ENCODE measurements around the gene STYXL2. TPM values are rescaled to one million over a fixed set of nuclear protein-coding genes. Genes with fewer than 3 reads are reported as not detected.

STYXL2 gene
- total and polyA plus RNA-seq, 2 donors from 2014 or later = 0.38 TPM; not detected in 1

DNA sequence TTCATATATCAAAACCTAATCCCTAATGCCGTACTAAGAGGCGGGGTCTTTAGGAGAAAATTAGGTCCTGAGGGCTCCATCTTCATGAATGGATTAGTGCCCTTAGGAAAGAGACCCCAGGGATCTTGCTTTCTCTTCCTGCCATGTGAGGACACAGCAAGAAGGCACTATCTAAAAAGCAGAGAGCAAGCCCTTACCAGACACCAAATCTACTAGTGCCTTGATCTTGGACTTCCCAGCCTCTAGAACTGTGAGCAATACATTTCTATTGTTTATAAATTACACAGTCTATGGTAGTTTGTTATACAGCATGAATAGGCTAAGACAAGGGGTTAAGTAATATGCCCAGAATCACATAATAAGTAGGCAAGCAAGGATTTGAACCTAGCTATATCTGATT lies 42.9 kb downstream of the STYXL2 start:
- TF ChIP-seq, protein P1, sequence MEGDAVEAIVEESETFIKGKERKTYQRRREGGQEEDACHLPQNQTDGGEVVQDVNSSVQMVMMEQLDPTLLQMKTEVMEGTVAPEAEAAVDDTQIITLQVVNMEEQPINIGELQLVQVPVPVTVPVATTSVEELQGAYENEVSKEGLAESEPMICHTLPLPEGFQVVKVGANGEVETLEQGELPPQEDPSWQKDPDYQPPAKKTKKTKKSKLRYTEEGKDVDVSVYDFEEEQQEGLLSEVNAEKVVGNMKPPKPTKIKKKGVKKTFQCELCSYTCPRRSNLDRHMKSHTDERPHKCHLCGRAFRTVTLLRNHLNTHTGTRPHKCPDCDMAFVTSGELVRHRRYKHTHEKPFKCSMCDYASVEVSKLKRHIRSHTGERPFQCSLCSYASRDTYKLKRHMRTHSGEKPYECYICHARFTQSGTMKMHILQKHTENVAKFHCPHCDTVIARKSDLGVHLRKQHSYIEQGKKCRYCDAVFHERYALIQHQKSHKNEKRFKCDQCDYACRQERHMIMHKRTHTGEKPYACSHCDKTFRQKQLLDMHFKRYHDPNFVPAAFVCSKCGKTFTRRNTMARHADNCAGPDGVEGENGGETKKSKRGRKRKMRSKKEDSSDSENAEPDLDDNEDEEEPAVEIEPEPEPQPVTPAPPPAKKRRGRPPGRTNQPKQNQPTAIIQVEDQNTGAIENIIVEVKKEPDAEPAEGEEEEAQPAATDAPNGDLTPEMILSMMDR (IDR thresholded peaks at IDR 0.05; ENCODE audit: borderline replicate concordance, extremely low read depth, insufficient read depth) = no peak
- Histone ChIP-seq H3K9ac (ENCODE audit: low read length in 3 of 3) (no peak overlapping the region), H3K36me3 (ENCODE audit: control insufficient read depth in 2 of 3, insufficient read depth in 3 of 3, low read length in 3 of 3) (no peaks in the 10 kb centered on the region), H3K27ac (ENCODE audit: low read depth in 2 of 2, low read length in 2 of 2) (no peak overlapping the region), H3K4me3 (ENCODE audit: low read length in 3 of 3) (no peak overlapping the region), H3K9me3 (ENCODE audit: control insufficient read depth in 2 of 3, insufficient read depth in 1 of 3, low read length in 3 of 3) (peaks cover 0 to 3% (median 0%) of the 10 kb centered on the region in 3 donors), H3K4me1 (ENCODE audit: control insufficient read depth in 2 of 3, insufficient read depth in 2 of 3, low read depth in 1 of 3, low read length in 3 of 3) (no peaks in the 10 kb centered on the region), H3K27me3 (ENCODE audit: control insufficient read depth, insufficient read depth, low read length) (no peaks in the 10 kb centered on the region)
- DNase-seq = no peak
- no peak for FAIRE-seq
- intact Hi-C loops (cut with DNase I) = no loop called here

GRCh38 chr1:167137332-167137781 lies 43.5 kb downstream of the STYXL2 start:
- FAIRE-seq = no peak
- TF ChIP-seq, protein P1 (IDR thresholded peaks at IDR 0.05; ENCODE audit: borderline replicate concordance, extremely low read depth, insufficient read depth) = no peak
- DNase-seq = no peak
- H3K27ac ChIP-seq (ENCODE audit: low read depth in 2 of 2, low read length in 2 of 2) = no peak overlapping the region
- no peaks in the 10 kb centered on the region for H3K36me3 ChIP-seq (ENCODE audit: control insufficient read depth in 2 of 3, insufficient read depth in 3 of 3, low read length in 3 of 3)
- H3K4me1 ChIP-seq (ENCODE audit: control insufficient read depth in 2 of 3, insufficient read depth in 2 of 3, low read depth in 1 of 3, low read length in 3 of 3) = no peaks in the 10 kb centered on the region
- H3K9me3 ChIP-seq (ENCODE audit: control insufficient read depth in 2 of 3, insufficient read depth in 1 of 3, low read length in 3 of 3) = peaks cover 0 to 3% (median 0%) of the 10 kb centered on the region in 3 donors
- no peaks in the 10 kb centered on the region for H3K27me3 ChIP-seq (ENCODE audit: control insufficient read depth, insufficient read depth, low read length)
- H3K9ac ChIP-seq (ENCODE audit: low read length in 3 of 3) = no peak overlapping the region
- intact Hi-C loops (cut with DNase I) = no loop called here
- H3K4me3 ChIP-seq (ENCODE audit: low read length in 3 of 3) = no peak overlapping the region

DNA sequence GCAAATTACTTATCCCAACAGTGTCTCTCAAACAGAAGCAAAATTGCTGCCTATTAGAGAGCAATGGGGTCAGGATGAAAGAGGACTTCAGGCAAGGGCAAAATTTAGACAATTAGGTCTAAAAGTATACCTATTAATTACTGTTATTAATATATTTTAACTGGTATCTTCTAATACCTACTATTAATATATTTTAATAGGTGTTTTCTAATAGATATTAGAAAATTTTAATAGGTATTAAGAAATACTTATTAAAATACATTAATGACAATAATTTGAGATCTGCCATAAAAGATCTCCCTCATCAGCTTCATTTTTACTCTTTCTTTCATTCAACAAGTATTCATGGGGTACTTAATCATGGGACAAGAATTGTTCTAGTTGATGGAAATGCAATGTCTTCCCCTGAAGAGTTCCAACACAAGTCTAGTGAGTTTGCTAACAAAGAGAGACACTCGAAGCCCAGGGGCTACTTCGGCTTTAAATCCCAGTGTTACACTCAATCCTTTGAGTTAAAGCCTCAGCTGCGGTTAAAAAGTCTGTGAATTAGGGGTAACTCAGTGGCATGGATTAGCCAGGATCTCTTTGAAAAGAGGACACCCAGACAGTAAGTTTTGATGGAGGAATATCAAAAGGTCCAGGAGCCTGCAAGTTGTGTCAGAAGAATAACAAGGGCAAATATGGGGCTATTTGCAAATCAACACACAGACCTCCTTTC lies 44.1 kb downstream of the STYXL2 start:
- DNase-seq (no peak), FAIRE-seq (no peak)
- no peak overlapping the region for H3K27ac ChIP-seq (ENCODE audit: low read depth in 2 of 2, low read length in 2 of 2)
- no peaks in the 10 kb centered on the region for H3K27me3 ChIP-seq (ENCODE audit: control insufficient read depth, insufficient read depth, low read length)
- TF ChIP-seq, protein P1 (IDR thresholded peaks at IDR 0.05; ENCODE audit: borderline replicate concordance, extremely low read depth, insufficient read depth) = no peak
- no peaks in the 10 kb centered on the region for H3K4me1 ChIP-seq (ENCODE audit: control insufficient read depth in 2 of 3, insufficient read depth in 2 of 3, low read depth in 1 of 3, low read length in 3 of 3)
- H3K9ac ChIP-seq (ENCODE audit: low read length in 3 of 3) = no peak overlapping the region
- peaks cover 0 to 3% (median 0%) of the 10 kb centered on the region in 3 donors for H3K9me3 ChIP-seq (ENCODE audit: control insufficient read depth in 2 of 3, insufficient read depth in 1 of 3, low read length in 3 of 3)
- intact Hi-C loops (cut with DNase I) = no loop called here
- H3K4me3 ChIP-seq (ENCODE audit: low read length in 3 of 3) = no peak overlapping the region
- H3K36me3 ChIP-seq (ENCODE audit: control insufficient read depth in 2 of 3, insufficient read depth in 3 of 3, low read length in 3 of 3) = no peaks in the 10 kb centered on the region

Data from kidney (tissue), 14 donors.